HL-60 (cell line): ENCODE data around the gene RRAGD.
"Not testable (repeated sequence)": the region's sequence is repeated elsewhere in the genome, so short reads cannot be mapped to it uniquely, and the experiment has no call there.

Experiments used
- DNase-seq, 2 experiments: peaks; one replicate each; pipeline ENCODE4 v3.0.0-alpha.2; 2010 to 2020; ENCODE audit warnings: low read depth in 1 of 2, low spot score in 1 of 2
- H3K27ac ChIP-seq: fragments of 250-450 bp; sonication (Bioruptor Pico); replicated peaks from 2 replicates; pipeline ENCODE4 v1.5.1; 2020; ENCODE audit warnings: mild to moderate bottlenecking, moderate library complexity
- H3K27me3 ChIP-seq: fragments of 250-450 bp; sonication (Bioruptor Pico); 2 replicates; pipeline ENCODE4 v1.5.1; 2021; ENCODE audit warnings: mild to moderate bottlenecking, moderate library complexity; ENCODE audit not compliant: insufficient read depth, poor library complexity, severe bottlenecking
- H3K4me3 ChIP-seq: replicated peaks from 2 replicates; pipeline ENCODE4 v1.5.1; 2011; ENCODE audit warnings: mild to moderate bottlenecking, control low read depth, low read length; ENCODE audit not compliant: insufficient read depth
- CTCF ChIP-seq: IDR thresholded peaks from one replicate; pipeline ENCODE4 v1.5.1; 2011; ENCODE audit warnings: low read length, control low read depth, inconsistent platforms; ENCODE audit not compliant: insufficient read depth
- GABPA ChIP-seq: IDR thresholded peaks from 2 replicates; pipeline ENCODE4 v1.6.1; 2012; ENCODE audit warnings: low read depth
- POLR2AphosphoS5 ChIP-seq: IDR thresholded peaks from 2 replicates; pipeline ENCODE4 v1.6.1; 2012; ENCODE audit warnings: low read depth
- REST ChIP-seq: IDR thresholded peaks from 2 replicates; pipeline ENCODE4 v1.6.1; 2012; ENCODE audit warnings: low read depth; ENCODE audit not compliant: insufficient replicate concordance
- SPI1 ChIP-seq: IDR thresholded peaks from 2 replicates; pipeline ENCODE4 v1.6.1; 2012; ENCODE audit warnings: low read depth, mild to moderate bottlenecking, borderline replicate concordance

The RRAGD gene

GRCh38 chr6:89398762-89399525 lies 13.1 kb downstream of the RRAGD start:
- no peak overlapping the region for H3K27ac ChIP-seq
- H3K4me3 ChIP-seq = no peak overlapping the region
- no peak for DNase-seq
- TF ChIP-seq CTCF (no peak), REST (no peak), SPI1 (no peak), POLR2AphosphoS5 (no peak), GABPA (no peak)
- H3K27me3 ChIP-seq = no peaks in the 10 kb centered on the region

- not testable (repeated sequence) for H3K27me3 ChIP-seq, DNase-seq, H3K27ac ChIP-seq, H3K4me3 ChIP-seq
These were observed 14.2 kb downstream of the RRAGD start for GRCh38 chr6:89397884-89398283.

- Histone ChIP-seq H3K27ac (no peak overlapping the region), H3K4me3 (no peak overlapping the region), H3K27me3 (no peaks in the 10 kb centered on the region)
- DNase-seq = no peak
- no peak for TF ChIP-seq REST
- no peak for TF ChIP-seq SPI1
- no peak for TF ChIP-seq POLR2AphosphoS5
- no peak for TF ChIP-seq GABPA
- TF ChIP-seq CTCF = no peak
These were observed 18.4 kb downstream of the RRAGD start for GRCh38 chr6:89393659-89394058.

DNA sequence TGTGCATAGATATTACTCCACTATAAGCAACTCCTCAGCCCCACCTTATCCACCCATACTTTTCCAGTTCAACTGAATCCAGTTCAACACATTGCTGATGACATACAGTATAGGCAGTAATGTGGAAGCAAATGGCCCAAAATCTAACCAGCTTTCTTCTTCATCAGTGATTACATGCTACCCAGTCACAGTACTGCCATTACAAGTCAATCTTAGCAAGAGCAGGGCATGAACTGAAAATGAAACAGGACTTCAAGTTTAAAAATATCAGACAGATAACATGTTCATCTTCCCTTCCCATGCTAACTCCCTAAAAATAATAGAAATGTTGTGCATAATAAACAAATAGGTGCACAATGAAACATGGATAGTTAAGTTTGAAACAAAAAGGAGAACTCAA lies 19.2 kb downstream of the RRAGD start:
- H3K4me3 ChIP-seq = no peak overlapping the region
- H3K27me3 ChIP-seq = no peaks in the 10 kb centered on the region
- DNase-seq = no peak
- no peak for TF ChIP-seq CTCF
- no peak for TF ChIP-seq GABPA
- no peak for TF ChIP-seq SPI1
- no peak overlapping the region for H3K27ac ChIP-seq
